K562 (cell line): Measurements from ENCODE around the gene BMP2. TPM values are rescaled to one million over a fixed set of nuclear protein-coding genes. Genes with fewer than 3 reads are reported as not detected.

Experiments
- ZNF766 ChIP-seq: fragments of 200-800 bp; sonication (Bioruptor generic); conservative IDR thresholded peaks from 2 replicates; pipeline ENCODE4 v1.6.1; 2016; ENCODE audit warnings: missing genetic modification characterization, missing compliant biosample characterization
- polyA plus RNA-seq, 8 experiments: library from polyadenylated mRNA; depleted of rRNA in 4 of 8; stranded (reverse) in 5 of 8; unstranded in 3 of 8; fragments of >200 nt; fragmentation: Nextera tagmentation in 2 of 8; fragmentation: Illumina TruSeq in 1 of 8; extraction: Ambion mirVana in 2 of 8; extraction: Trizol in 1 of 8; gene quantifications; 2 replicates each; pipeline versions ENCODE4 v1.2.1 to v1.2.3, GENCODE V29; 2011 to 2014; ENCODE audit warnings: inconsistent platforms in 1 of 8, missing spikeins in 1 of 8
- total RNA-seq, 7 experiments: library from RNA; depleted of rRNA in 6 of 7; stranded (reverse); fragments of >200 nt in 6 of 7; fragmentation: Illumina TruSeq in 2 of 7; extraction: Trizol in 2 of 7; gene quantifications; 2 replicates each; pipeline versions ENCODE4 v1.2.1 to v1.2.3, GENCODE V29; 2011 to 2021; ENCODE audit warnings: low replicate concordance in 1 of 7
- TF ChIP-seq, protein P1 (sequence below): fragments of 450-650 bp; IDR thresholded peaks from 2 replicates; pipeline ENCODE4 v1.6.1; 2016; ENCODE audit warnings: mild to moderate bottlenecking, moderate library complexity
- TF ChIP-seq, protein P2 (sequence below): fragments of 250-450 bp; sonication (Bioruptor Pico); IDR thresholded peaks from 2 replicates; pipeline ENCODE4 v1.9.0; 2021; ENCODE audit warnings: mild to moderate bottlenecking

The BMP2 gene
- total and polyA plus RNA-seq, 9 of the 15 experiments (the other 6 are each of a cell fraction or from before 2014, with no cell fraction given): 0.01 to 0.07 (median 0.03) TPM; not detected in 5

DNA sequence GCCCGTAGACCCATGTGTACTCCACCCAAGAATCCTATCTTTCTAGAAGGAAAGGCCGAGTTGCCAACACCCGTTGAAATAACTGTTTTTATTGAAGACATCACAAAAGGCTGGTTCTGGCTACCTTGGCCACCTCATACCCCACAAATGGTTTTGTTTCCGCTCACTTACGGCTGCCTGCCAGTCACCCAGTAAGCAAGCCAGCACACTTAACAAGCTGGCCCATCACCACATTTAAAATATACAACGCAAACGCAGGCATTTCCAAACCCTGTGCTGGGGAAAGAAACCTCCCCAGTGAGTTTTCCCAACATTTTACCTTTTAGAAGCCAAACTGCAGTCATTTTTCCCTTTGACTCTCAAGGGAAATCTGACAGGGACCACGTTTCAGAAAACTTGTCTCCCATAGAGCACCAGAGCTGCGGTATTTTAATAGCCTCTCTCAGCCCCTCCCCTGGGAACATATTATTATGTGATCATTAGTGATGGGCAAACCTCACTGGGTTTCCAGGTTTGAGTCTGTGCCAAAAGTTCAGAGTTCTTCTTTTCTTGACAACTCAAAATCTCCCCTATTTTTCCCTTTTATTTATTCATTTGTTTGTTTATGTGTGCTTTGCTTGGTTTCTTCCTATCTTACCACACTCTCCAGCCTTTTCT, 36.7 kb upstream of the BMP2 start (continued):
- TF ChIP-seq, protein P1, sequence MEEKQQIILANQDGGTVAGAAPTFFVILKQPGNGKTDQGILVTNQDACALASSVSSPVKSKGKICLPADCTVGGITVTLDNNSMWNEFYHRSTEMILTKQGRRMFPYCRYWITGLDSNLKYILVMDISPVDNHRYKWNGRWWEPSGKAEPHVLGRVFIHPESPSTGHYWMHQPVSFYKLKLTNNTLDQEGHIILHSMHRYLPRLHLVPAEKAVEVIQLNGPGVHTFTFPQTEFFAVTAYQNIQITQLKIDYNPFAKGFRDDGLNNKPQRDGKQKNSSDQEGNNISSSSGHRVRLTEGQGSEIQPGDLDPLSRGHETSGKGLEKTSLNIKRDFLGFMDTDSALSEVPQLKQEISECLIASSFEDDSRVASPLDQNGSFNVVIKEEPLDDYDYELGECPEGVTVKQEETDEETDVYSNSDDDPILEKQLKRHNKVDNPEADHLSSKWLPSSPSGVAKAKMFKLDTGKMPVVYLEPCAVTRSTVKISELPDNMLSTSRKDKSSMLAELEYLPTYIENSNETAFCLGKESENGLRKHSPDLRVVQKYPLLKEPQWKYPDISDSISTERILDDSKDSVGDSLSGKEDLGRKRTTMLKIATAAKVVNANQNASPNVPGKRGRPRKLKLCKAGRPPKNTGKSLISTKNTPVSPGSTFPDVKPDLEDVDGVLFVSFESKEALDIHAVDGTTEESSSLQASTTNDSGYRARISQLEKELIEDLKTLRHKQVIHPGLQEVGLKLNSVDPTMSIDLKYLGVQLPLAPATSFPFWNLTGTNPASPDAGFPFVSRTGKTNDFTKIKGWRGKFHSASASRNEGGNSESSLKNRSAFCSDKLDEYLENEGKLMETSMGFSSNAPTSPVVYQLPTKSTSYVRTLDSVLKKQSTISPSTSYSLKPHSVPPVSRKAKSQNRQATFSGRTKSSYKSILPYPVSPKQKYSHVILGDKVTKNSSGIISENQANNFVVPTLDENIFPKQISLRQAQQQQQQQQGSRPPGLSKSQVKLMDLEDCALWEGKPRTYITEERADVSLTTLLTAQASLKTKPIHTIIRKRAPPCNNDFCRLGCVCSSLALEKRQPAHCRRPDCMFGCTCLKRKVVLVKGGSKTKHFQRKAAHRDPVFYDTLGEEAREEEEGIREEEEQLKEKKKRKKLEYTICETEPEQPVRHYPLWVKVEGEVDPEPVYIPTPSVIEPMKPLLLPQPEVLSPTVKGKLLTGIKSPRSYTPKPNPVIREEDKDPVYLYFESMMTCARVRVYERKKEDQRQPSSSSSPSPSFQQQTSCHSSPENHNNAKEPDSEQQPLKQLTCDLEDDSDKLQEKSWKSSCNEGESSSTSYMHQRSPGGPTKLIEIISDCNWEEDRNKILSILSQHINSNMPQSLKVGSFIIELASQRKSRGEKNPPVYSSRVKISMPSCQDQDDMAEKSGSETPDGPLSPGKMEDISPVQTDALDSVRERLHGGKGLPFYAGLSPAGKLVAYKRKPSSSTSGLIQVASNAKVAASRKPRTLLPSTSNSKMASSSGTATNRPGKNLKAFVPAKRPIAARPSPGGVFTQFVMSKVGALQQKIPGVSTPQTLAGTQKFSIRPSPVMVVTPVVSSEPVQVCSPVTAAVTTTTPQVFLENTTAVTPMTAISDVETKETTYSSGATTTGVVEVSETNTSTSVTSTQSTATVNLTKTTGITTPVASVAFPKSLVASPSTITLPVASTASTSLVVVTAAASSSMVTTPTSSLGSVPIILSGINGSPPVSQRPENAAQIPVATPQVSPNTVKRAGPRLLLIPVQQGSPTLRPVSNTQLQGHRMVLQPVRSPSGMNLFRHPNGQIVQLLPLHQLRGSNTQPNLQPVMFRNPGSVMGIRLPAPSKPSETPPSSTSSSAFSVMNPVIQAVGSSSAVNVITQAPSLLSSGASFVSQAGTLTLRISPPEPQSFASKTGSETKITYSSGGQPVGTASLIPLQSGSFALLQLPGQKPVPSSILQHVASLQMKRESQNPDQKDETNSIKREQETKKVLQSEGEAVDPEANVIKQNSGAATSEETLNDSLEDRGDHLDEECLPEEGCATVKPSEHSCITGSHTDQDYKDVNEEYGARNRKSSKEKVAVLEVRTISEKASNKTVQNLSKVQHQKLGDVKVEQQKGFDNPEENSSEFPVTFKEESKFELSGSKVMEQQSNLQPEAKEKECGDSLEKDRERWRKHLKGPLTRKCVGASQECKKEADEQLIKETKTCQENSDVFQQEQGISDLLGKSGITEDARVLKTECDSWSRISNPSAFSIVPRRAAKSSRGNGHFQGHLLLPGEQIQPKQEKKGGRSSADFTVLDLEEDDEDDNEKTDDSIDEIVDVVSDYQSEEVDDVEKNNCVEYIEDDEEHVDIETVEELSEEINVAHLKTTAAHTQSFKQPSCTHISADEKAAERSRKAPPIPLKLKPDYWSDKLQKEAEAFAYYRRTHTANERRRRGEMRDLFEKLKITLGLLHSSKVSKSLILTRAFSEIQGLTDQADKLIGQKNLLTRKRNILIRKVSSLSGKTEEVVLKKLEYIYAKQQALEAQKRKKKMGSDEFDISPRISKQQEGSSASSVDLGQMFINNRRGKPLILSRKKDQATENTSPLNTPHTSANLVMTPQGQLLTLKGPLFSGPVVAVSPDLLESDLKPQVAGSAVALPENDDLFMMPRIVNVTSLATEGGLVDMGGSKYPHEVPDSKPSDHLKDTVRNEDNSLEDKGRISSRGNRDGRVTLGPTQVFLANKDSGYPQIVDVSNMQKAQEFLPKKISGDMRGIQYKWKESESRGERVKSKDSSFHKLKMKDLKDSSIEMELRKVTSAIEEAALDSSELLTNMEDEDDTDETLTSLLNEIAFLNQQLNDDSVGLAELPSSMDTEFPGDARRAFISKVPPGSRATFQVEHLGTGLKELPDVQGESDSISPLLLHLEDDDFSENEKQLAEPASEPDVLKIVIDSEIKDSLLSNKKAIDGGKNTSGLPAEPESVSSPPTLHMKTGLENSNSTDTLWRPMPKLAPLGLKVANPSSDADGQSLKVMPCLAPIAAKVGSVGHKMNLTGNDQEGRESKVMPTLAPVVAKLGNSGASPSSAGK: no peak
- TF ChIP-seq, protein P2, sequence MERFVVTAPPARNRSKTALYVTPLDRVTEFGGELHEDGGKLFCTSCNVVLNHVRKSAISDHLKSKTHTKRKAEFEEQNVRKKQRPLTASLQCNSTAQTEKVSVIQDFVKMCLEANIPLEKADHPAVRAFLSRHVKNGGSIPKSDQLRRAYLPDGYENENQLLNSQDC (CRISPR knock-in tag): no peak
- TF ChIP-seq ZNF766 (CRISPR knock-in tag): no peak
